NCI-H510A (cell line): ENCODE results near the gene KRT84.
"Not testable (repeated sequence)": the region's sequence is repeated elsewhere in the genome, so short reads cannot be mapped to it uniquely, and the experiment has no call there.

Experiments used
- DNase-seq: peaks from one replicate; lab custom pipeline; 2025; lab: John Stamatoyannopoulos, UW

Gene KRT84

DNA sequence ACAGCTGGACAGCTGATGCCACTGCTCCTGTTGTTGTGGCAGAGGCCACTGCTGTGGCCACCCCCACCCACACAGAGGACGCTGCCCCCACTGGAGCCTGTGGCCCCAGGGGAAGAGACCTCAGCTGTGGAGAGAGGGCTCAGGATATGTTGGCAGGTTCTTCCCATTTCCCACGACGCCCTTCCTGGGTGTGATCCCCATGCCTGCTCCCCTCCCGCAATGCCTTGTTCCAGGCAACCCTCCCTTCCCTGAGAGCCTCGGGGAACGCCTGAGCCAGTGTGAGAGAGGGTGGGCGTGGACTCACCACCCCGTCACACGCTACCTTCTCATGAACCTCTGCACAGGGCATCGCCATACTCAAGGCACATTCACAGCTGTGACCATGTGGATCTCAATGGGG lies 26.4 kb upstream of the KRT84 start:
- no peak for DNase-seq

DNA sequence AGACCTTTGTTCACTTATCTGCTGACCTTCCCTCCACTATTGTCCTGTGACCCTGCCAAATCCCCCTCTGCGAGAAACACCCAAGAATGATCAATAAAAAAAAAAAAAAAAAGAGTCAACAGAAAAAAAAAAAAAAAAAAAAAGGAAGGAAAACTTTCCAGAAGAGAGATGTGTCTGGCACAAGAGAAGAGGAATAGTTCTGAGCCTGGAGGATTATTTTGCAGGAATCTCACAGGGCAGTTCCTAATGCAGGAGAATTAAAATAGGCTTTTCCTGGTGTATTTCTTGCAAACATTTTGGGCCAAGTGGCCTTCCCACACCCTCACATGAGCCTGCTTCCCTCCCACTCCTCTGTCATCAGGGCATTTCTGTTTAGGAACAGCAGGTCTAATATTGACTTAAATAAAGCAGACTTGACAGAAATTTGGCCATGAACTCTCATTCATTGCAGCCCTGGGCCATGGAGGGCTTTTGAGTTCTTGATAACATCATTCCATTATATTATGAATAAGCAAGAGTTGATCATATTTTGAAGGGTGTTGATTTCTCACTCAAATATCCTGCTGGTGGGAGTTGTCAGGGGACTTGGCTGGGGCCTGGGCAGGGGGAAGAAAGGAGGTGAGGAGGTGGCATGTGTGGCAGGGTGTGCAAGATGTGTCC lies 25.3 kb upstream of the KRT84 start:
- not testable (repeated sequence) for DNase-seq

DNA sequence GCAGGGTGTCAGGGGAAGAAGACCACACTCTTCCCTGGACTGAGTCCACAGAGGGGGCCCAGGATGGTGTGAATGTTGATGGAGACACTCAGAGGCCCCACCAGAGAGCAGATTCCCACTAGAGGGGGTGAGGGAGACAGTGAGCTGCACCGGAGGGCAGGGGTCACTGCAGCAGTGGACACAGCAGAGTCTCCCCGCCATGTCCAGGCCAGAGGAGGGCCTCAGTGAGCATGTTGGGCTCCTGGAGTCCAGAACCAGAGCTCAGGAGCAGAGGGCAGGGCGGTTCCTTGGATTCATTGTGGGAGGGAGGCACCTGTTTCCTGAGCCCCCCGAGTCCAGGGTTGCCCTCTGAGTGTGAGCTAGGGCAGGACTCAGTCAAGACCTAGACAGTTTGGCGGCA lies 22.5 kb upstream of the KRT84 start:
- DNase-seq, result no peak

DNA sequence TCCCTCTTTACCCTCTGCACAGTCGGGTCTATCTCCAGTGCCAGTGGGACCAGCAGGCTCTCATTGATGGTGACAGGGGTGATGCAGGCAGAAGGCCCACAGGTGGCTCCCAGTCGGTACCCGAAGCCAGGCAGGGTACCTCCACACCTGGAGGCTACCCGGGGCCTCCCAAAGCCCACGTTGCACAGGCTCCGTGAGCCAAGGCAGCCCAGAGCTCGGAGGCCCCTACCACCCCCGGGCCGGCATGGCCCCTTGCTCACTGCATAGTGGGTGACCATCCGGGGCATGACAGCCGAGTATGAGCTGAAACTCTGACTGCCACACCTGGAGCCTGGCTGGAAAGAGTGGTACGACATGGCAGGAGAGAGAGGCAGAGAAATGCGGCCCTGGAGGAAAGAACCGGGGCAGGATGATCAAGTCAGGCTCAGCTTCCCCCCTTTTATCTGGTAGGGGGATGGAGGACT lies 20.5 kb upstream of the KRT84 start, which contains the start of gene KRT82:
Gene KRT82, minus strand, starts transcription at position 414 of the 464 bp plus-strand sequence. Its CDS starts 58 bp downstream, at position 356.
- DNase-seq, result no peak

DNA sequence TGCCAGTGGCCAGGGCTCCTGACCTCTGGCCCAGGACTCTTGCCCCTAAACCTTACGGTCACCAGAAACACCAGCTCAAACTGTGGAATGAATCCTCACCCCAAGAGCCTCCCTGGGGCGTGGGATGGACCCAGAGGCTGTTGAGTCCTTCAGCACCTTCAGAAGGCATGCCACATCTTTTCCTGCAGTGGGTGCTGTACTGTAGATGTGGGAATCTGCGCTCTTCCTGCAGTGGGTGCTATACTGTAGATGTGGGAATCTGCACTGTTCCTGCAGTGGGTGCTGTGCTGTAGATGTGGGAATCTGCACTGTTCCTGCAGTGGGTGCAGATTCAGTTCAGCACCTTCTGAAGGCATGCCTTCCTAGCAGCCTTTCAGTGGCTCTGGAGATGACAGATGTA lies 19.5 kb upstream of the KRT84 start:
- no peak for DNase-seq

DNA sequence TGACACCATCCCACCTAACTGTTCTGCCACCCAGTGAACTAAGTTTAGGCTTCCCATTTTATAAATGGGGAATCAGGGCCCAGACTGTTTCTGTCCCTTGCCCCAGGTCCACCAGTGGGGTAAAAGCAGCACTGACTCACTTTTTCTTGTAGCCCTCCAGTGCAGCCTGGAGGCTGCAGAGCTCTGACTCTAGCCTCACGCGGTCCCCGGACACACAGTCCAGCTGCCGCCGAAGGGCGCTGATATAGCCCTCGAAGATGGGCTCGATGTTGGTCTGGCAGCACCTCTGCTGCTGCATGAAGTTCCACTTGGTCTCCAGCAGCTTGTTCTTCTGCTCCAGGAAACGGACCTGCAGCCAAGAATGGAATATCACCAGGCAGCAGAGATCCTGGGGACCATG lies 18.1 kb upstream of the KRT84 start:
- no peak for DNase-seq

DNA sequence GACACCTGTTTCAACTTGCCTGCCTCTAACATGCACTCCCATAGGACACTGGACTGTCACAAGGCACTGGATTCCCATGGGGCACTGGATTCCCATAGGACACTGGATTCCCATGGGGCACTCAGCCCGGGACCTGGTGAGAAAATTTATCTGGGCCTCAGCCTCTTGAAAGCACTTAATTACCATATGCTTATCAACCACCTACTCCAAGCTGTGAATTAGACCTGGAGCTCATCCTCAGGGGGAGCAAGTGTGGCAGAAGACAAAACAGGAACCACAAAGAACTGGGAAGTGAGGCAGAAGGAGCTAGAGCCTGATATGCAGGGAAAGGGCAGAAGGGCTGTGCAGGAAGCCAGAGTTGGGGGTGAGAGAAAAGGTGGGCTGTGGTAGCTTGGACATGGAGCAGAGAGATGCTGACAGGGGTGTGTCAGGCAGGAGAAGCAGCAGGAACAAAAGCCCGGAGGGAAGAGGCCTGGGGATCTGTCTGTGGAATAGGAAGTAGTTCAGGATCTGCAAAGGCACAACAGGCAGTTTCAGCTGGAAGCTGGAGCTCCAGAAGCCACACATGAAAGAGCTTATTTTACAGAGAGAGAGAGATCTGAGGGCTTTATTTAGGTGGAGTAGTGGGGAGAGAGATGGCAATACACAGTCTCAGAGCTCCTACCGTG lies 17.6 kb upstream of the KRT84 start:
- no peak for DNase-seq

DNA sequence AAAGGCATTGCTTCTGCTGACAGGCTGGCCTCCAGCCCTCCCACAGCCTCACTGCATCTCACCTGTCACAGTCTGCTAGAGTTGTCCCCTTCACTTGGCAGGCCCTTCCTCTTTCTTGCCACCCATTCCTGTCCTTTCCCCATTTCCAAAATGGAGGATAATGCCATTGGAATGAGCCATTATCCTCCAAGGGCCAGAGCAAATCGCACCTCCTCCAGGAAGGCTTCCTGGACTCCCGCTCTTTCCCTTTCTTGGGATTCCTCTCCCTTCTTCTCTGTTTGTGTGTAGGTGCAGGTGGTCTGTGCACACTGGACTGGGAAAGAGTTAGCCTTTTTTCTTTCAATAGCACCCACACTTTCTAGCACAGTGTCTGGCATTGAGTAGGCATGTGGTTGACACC lies 16.9 kb upstream of the KRT84 start:
- DNase-seq, result no peak

DNA sequence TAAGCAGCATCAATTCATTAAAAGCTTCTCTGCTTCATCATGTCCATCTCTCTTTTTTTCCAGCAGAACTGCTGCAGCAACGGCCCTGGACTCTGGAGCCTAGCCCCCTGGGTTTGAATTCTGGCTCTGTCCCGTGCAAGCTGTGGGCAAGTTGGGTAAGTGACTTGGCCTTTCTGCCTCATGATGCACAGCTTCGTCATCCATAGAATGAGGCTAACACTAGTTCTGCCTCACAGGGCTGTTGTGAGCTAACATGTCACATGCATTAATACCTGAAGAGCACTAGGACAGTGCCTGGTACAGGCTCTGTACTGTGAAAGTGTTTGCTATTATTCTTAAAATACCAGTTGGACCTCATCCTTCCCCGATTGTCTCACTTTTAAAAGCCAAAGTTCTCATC lies 16.5 kb upstream of the KRT84 start:
- DNase-seq, result no peak

DNA sequence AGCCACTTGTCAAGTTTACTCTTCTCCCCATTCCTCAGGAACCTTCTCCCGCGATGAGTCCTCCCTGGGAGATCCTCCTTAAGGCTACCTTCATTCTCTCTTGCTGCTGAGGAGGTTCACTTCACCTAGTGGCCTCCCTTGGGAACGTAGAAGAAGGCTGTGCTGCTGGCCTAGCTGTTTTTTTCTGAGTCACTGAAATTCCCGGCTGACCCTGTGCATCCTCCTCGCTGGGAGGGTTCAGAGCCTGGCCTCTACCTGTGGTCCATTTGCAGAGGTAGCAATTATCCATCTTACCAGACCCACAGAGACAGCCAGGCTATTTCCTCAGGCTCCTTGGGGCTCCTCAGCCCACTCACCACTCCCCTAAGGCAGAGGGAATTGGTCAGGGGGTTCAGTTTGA lies 16.1 kb upstream of the KRT84 start:
- DNase-seq, result no peak

DNA sequence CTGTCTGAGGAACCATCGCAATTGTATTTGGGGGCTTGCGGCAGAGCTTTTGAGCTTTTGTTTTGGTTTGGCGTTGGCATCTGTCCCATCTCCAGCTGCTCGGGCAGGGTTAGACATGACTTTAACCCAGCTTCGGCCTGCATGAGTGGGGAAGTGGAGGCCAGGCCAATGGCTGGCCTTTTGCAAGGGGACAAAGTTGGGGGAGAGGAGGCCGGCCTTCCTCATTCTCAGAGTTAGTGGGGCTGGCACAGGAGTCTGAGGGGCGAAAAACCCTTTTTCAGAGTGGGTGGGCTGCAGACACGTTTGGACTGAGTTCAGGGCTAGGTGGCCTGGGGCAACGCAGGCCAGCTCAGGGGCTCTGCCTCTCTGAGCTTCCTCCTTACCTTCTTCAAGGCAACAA lies 15.5 kb upstream of the KRT84 start:
- no peak for DNase-seq

DNA sequence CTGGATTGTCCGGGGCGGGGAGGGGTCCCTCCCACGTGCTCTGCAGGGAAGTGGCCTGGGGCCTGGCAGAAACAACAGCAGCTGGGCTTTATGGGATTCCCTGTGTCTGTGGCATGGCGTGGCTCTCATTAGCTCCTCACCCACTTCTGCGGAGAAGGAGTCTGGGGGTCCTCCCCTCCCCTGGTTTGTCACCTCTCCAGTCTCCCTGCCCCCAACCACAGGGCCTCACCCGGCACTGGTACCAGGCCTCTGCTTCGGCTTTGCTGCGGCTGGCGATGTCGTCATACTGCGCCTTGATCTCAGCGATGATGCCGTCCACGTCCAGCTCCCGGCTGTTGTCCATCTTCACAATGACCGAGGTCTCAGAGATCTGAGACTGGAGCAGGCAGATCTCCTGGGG lies 14.3 kb upstream of the KRT84 start:
- DNase-seq, result no peak

DNA sequence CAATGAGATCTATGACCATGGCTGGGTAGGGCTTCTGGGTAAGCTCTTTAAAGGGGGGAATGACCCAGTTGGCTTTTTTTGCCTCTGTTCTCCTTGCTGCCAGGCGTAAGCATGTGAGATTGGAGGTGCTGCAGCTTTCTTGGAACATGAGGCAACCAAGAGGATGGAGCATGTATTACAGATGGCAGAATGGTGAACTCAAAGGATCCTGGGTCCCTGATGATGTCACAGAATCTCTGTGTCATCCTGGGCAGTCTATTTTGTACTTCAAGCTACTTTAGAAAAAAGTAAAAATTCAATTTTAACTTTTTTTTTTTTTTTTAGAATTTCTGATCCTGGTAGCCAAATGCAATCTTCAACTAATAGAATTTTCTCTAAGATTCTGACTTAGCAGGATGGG lies 12.7 kb upstream of the KRT84 start:
- DNase-seq, result no peak

DNA sequence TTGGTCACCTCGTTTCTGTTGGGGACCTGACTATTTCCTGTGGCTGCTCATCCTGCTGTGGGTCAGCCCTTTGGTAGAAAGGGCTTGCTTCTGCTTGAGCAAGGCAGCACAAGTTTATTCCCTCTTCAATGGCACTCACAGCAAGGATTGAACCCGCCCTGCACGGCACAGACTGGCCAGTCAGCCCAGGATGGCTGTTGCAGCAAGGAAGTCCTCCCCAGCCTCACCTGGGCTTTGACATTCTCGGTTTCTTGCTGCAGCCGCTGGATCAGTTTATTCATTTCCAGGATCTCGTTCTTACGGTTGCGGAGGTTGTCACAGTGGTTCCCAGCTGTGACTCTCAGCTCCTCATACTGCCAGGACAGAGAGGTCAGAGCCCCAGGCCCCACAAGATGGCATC lies 11.2 kb upstream of the KRT84 start:
- DNase-seq, result no peak

DNA sequence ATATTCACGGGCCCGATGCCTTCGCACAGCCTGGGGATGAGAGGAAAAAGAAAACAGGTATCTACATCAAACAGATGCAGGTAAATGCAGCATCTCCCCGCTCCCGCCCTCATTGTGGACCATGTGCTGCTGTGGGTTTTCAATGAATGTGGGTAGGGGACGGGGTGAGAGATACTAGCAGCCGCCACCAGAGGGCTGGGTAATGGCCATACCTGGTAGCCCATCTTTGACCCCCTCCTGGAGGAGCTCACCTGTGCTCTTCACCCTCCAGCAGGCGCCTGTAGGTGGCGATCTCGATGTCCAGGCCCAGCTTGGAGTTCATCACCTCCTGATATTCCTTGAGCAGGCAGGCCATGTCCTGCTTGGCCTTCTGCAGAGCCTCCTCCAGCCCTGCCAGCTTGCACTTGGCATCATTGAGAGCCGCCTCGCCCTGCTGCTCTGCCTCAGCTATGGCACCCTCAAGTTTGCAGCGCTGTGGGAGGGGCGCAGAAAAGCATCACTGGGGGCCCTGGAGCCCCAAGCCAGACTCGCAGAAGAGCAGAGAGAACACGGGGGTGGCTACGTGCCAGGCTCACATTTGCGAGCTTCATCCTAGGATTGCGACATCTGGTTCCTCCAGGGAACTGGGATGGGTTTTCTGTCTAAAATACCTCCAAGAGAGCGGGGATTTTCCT lies 10.4 kb upstream of the KRT84 start:
- DNase-seq, result peak; percentile 23

DNA sequence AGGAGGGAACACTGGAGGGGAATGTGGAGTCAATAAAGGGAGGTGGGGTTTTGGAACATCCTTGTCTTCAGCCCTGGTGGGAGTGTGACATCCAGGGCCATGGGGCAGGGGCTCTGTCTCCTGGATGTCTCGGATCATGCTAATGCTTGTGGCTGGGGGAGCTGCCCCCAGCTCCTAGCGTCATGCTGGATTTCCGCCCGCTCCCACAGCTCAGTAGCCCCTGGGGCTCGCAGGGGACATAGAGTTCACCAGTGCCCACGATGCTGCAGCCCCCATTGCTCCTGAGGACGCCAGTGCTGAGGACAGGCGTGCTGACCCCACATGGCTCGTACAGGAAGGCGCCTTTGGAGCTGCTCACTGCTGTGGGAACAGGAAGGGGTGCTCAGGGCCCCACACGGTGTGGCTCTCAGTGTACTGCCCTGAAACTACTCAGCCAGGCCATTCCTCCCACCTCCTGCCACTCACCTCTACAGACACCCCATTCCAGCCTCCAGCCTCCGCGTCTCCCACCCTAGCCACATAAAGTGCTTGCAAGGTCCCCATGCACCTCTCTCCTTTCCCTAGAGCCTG lies 9.5 kb upstream of the KRT84 start:
- no peak for DNase-seq

DNA sequence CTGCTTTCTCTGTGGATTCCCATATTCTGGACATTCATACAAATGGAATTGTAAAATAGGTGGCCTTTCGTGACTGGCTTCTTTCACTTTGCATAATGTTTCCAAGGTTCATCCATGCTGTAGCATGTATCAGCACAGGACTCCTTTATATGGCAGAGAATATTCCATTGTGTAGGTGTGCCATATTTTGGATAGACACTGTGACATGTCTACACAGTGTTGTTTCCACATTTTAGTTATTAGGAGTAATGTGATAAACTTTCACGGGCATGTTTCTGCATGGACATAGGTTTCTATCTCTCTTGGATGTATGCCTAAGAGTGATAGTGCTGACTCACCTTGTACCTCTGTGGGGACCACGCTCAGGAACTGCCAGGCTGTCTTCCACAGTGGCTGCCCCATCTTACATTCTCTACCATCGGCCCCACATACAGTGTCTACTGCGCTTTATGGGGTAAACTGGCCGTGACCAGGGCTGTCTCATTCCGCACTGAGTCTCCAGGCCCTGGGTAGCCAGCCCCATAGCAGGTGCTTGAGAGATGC lies 7.1 kb upstream of the KRT84 start:
- no peak for DNase-seq

DNA sequence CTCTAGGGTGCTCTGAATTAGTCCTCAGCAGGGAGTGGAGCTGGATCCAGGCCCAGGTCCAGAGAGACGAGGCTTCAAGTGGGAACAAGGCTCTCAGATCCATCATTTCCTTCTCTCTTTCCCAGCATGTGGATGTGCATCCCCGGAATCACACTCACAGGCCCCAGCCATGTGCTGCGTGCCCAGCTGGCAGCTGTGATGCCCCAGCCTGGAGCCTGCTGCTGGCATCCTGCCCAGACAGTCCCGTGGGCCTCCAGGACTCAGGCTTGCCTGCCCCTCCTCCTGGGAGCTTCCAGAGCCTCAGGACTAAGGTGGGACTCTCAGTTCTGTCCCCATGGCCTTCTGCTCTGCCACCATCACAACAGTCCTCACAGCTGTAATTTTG lies 6.2 kb upstream of the KRT84 start:
- no peak for DNase-seq

DNA sequence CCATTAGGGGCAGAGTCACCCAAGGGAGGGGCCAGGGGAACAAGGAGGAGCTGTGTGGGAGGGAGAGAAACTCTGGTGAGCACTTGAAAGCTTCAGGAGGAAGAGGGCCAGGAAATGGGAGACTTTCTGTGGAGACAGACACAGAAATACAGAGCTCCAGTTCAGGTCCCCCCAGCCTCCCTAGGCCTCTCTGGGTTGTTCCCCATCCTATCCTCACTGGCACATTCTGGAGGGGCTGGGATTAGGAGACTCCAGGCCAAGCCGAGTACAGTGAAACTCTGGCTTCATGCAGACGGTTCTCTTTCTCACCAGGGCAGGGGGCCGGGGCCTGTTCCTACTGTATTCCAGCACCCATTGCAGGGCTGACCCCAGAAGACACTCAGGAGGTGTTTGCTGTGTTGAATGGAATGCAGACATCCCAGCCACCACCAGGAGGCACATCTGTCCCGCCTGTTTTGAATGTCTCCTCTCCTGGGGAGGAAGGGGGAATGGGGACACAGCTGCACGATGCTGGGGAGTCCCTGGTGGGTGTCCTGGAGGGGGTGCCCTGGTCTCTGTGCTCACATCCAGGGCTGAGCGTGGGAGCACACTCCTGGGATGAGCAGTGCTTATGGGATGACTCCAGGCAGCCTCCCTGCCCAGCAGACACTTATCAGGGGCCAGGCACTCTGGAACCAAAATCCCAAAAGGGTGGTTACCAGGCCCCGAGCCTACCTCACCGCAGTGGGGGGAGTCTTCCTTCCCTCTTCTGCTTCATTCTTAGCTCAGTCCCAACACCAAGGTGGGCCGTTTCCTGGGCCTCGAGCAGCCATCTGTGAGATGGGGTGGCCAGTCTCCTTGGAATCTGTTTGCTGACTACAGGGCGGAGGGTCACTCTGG lies 5.5 kb upstream of the KRT84 start:
- no peak for DNase-seq

DNA sequence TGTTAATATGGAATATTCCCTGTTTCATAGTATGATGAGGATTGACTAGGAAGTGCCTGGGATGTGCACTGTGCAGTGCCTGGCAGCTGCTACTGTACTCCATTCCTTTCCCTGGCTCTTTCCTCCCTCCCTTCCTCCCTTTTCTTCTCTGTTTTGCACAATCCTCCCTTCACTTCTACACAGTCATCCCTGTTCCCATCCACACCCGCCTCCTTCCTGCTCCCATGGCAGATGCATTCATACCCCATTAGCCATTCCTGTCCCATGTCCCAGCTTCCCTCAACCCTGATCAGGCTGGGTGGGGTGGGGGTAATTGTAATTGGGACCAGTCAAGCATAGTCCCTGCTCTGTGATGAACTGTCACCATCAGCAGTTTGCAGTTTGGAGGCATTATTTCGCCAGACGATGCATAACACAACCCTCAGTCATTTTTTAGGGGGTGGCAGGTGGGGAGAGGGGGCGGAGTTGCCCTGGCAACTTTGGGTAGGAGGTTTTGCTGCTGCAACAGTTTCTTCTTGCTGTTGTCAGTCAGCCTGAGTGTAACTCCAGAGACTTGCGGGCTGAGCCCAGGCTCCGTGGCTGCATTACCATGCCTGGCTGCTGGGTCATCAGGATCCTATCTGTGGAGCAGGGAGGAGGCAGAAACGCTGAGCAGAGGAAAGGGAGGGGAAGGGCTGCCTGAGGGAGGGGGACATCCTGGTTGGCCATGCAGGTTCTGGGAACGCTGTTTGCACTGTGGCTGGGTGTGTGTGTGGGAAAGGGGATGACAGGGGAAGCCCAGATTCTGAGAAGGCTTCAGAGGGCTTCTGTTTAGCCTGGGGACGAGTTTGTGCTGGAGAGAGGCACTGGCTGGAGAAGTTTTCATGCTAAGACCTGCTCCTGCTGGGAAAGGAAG lies 4.1 kb upstream of the KRT84 start:
- DNase-seq, result no peak

DNA sequence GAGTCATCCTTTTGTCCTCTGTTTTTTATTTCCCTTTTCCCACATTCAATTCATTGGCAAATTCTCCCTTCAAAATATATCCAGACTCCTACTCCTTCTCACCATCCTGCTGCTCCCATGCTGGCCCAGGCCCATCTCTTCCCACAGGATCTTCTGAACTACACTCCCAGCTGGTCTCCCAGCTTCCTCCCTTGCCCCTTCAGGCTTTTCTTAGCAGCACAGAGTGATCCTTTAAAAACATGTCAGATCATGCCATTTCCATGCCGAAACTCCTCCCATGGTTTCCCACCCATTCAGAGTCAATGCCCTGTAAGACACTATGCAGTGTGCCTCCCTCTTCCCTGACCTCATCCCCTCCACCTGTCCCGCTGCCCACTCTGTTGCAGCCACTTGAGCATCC lies 2.4 kb upstream of the KRT84 start:
- DNase-seq, result no peak
